Thyroid gland (tissue), 4 donors: Measurements from ENCODE around the gene OBSL1.

ENCODE experiments used
- POLR2A ChIP-seq, 2 donors: fragments of 450-650 bp; IDR thresholded peaks; one replicate each; pipeline ENCODE4 v1.6.1; 2017; ENCODE audit warnings: antibody characterized with exemption in 2 of 2, mild to moderate bottlenecking in 2 of 2, moderate library complexity in 1 of 2
- TF ChIP-seq, protein P1 (sequence below), 6 experiments: fragments of 200-600 bp in 3 of 6; fragments of 450-650 bp in 3 of 6; sonication (generic) in 3 of 6; IDR thresholded peaks; one replicate each; pipeline ENCODE4 v1.5.1; 2016 to 2019; ENCODE audit warnings: antibody characterized with exemption in 6 of 6, mild to moderate bottlenecking in 2 of 6, inconsistent platforms in 1 of 6, moderate library complexity in 1 of 6

DNA sequence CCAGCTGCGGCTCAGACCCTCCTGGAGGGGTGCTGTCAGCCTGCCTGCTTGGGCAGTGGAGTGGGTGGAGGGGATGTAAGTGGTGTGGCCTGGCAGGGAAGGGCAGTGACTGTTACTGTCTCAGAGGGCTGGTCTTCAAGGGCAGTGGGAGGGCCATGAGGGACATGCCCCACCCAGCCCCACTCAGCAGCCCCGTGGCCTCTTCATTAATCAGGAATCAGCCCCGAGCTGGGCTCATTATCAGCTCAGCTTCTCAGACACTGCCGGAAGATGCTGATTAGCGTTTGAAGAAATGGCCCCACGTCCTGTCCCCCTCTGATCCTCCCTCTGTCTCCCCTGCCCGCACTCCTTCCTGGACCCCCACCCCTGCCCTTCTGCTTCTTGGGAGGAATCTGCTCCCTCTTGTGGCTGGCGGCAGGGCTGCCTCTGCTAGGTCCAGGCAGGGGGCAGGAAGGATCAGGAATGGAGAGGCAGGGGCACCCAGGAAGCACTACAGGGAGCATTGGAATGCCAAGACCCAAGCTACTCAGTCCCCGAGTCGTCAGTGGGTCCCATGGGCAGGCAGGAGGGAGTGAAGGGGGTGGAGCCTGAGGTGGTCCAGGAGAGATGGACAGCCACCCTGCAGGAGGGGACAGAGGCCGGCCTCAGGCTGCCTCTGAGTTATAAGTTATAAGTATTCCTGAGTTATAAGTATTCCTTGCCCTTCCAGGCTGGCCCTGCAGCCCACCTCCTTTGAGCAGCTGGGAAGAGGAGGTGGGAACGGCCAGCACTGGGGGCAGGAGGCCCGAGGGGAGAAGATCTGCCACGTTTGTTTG lies 50.1 kb downstream of the OBSL1 start:
- TF ChIP-seq, protein P1, sequence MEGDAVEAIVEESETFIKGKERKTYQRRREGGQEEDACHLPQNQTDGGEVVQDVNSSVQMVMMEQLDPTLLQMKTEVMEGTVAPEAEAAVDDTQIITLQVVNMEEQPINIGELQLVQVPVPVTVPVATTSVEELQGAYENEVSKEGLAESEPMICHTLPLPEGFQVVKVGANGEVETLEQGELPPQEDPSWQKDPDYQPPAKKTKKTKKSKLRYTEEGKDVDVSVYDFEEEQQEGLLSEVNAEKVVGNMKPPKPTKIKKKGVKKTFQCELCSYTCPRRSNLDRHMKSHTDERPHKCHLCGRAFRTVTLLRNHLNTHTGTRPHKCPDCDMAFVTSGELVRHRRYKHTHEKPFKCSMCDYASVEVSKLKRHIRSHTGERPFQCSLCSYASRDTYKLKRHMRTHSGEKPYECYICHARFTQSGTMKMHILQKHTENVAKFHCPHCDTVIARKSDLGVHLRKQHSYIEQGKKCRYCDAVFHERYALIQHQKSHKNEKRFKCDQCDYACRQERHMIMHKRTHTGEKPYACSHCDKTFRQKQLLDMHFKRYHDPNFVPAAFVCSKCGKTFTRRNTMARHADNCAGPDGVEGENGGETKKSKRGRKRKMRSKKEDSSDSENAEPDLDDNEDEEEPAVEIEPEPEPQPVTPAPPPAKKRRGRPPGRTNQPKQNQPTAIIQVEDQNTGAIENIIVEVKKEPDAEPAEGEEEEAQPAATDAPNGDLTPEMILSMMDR (IDR thresholded peaks at IDR 0.05), result peak in 4 of 6 experiments; percentile 14 to 47 (median 33)
- TF ChIP-seq POLR2A (IDR thresholded peaks at IDR 0.05), result no peak
